ENCODE measurements around the gene CHURC1.

DNA sequence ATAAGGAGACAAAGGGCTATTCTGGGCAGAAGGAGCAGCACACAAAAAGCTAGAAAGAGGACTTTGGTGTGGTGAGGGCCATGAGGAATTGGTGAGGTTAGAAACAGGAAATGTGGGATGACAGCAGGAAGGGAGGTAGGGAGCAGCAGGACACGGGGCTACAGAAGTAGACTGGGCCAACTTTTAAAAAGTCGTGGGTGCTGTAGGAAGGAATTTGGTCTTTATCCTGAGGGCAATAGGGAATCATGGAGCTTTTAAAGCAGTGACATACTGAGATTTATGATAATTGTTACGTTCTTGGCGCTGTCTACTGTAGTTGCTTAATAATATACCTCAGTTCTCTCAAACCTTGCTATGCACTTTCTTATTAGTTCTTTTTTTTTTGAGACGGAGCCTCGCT, 8.2 kb upstream of the CHURC1 start:
- TF ChIP-seq, protein P1, sequence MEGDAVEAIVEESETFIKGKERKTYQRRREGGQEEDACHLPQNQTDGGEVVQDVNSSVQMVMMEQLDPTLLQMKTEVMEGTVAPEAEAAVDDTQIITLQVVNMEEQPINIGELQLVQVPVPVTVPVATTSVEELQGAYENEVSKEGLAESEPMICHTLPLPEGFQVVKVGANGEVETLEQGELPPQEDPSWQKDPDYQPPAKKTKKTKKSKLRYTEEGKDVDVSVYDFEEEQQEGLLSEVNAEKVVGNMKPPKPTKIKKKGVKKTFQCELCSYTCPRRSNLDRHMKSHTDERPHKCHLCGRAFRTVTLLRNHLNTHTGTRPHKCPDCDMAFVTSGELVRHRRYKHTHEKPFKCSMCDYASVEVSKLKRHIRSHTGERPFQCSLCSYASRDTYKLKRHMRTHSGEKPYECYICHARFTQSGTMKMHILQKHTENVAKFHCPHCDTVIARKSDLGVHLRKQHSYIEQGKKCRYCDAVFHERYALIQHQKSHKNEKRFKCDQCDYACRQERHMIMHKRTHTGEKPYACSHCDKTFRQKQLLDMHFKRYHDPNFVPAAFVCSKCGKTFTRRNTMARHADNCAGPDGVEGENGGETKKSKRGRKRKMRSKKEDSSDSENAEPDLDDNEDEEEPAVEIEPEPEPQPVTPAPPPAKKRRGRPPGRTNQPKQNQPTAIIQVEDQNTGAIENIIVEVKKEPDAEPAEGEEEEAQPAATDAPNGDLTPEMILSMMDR (IDR thresholded peaks at IDR 0.05), result no peak
- TF ChIP-seq EZH2phosphoT487 (IDR thresholded peaks at IDR 0.05) (no peak), EZH2 (IDR thresholded peaks at IDR 0.05) (no peak)

All from neural progenitor cell (in vitro differentiated cells).